NOMO-1 treated with dmso at 0.1 percent for 144 hours (cell line): ENCODE data around the gene PHACTR4.
"Not testable (repeated sequence)": the region's sequence is repeated elsewhere in the genome, so short reads cannot be mapped to it uniquely, and the experiment has no call there.

Experiments
- DNase-seq: peaks from one replicate; lab custom pipeline; 2025; ENCODE audit not compliant: unreplicated experiment; lab: John Stamatoyannopoulos, UW

Gene PHACTR4

GRCh38 chr1:28428990-28429520 lies 59.5 kb downstream of the PHACTR4 start:
- no peak for DNase-seq

- no peak for DNase-seq
Observed at GRCh38 chr1:28436211-28436769, 66.8 kb downstream of the PHACTR4 start.

GRCh38 chr1:28437264-28437923 lies 67.9 kb downstream of the PHACTR4 start:
- no peak for DNase-seq

- no peak for DNase-seq
Observed at GRCh38 chr1:28437924-28438699, 68.6 kb downstream of the PHACTR4 start.

- DNase-seq = no peak
Observed at GRCh38 chr1:28439320-28439719, 69.8 kb downstream of the PHACTR4 start.

- DNase-seq = no peak
Observed at GRCh38 chr1:28441674-28442073, 72.1 kb downstream of the PHACTR4 start.

GRCh38 chr1:28443550-28443949 lies 74.0 kb downstream of the PHACTR4 start:
- no peak for DNase-seq

GRCh38 chr1:28447679-28448078 lies 78.1 kb downstream of the PHACTR4 start:
- DNase-seq = no peak

- DNase-seq = not testable (repeated sequence)
Observed at GRCh38 chr1:28448094-28448611, 78.6 kb downstream of the PHACTR4 start.

GRCh38 chr1:28449904-28450303 lies 80.4 kb downstream of the PHACTR4 start:
- DNase-seq = no peak

- DNase-seq = no peak
Observed at GRCh38 chr1:28450561-28450960, 81.0 kb downstream of the PHACTR4 start.

GRCh38 chr1:28451011-28451410 lies 81.5 kb downstream of the PHACTR4 start:
- DNase-seq = no peak

- DNase-seq = no peak
Observed at GRCh38 chr1:28456078-28456477, 86.5 kb downstream of the PHACTR4 start.

- no peak for DNase-seq
Observed at GRCh38 chr1:28457678-28458077, 88.1 kb downstream of the PHACTR4 start.

GRCh38 chr1:28458237-28459228 lies 89.0 kb downstream of the PHACTR4 start:
- DNase-seq = no peak

GRCh38 chr1:28466226-28466778 lies 96.8 kb downstream of the PHACTR4 start:
- no peak for DNase-seq

- DNase-seq = no peak
Observed at GRCh38 chr1:28470146-28470545, 100.6 kb downstream of the PHACTR4 start.

- not testable (repeated sequence) for DNase-seq
Observed at GRCh38 chr1:28479497-28479896, 110.0 kb downstream of the PHACTR4 start.

- DNase-seq = no peak
Observed at GRCh38 chr1:28480308-28480707, 110.8 kb downstream of the PHACTR4 start.

GRCh38 chr1:28482138-28482537 lies 112.6 kb downstream of the PHACTR4 start:
- no peak for DNase-seq
